Vagina (tissue), 2 donors: ENCODE measurements around the gene ANKRD44. TPM values are rescaled to one million over a fixed set of nuclear protein-coding genes. Genes with fewer than 3 reads are reported as not detected.
"Not testable (repeated sequence)": the region's sequence is repeated elsewhere in the genome, so short reads cannot be mapped to it uniquely, and the experiment has no call there.

Experiments
- DNase-seq, 2 donors: peaks; one replicate each; pipeline ENCODE4 v3.0.0-alpha.2; 2017; ENCODE audit errors: extremely low spot score in 2 of 2
- H3K27ac ChIP-seq: fragments of 200-600 bp; sonication (generic); one replicate; pipeline ENCODE4 v1.5.1; 2019
- H3K27me3 ChIP-seq: fragments of 200-600 bp; sonication (generic); one replicate; pipeline ENCODE4 v1.5.1; 2019
- H3K36me3 ChIP-seq, 2 donors: fragments of 200-600 bp; sonication (generic); one replicate each; pipeline ENCODE4 v1.5.1; 2017 to 2019
- H3K4me1 ChIP-seq: fragments of 200-600 bp; sonication (generic); one replicate; pipeline ENCODE4 v1.5.1; 2019
- H3K4me3 ChIP-seq, 2 donors: fragments of 200-600 bp; sonication (generic); 1 replicate in 1 of 2; 2 replicates in 1 of 2; pipeline ENCODE4 v1.5.1; 2016 to 2019
- H3K9me3 ChIP-seq: fragments of 200-600 bp; sonication (generic); one replicate; pipeline ENCODE4 v1.5.1; 2019
- CTCF ChIP-seq, 3 experiments: fragments of 450-650 bp in 2 of 3; fragments of 200-600 bp in 1 of 3; sonication (generic) in 1 of 3; IDR thresholded peaks; one replicate each; pipeline ENCODE4 v1.5.1; 2017 to 2019; ENCODE audit warnings: antibody characterized with exemption in 3 of 3, mild to moderate bottlenecking in 2 of 3, moderate library complexity in 2 of 3
- POLR2A ChIP-seq, 2 donors: fragments of 450-650 bp; IDR thresholded peaks; one replicate each; pipeline ENCODE4 v1.6.1; 2017; ENCODE audit warnings: antibody characterized with exemption in 2 of 2, mild to moderate bottlenecking in 2 of 2, moderate library complexity in 2 of 2
- POLR2AphosphoS5 ChIP-seq, 2 donors: sonication (generic); formaldehyde crosslinking; IDR thresholded peaks; one replicate each; pipeline ENCODE4 v1.9.0; 2017; ENCODE audit warnings: antibody characterized with exemption in 2 of 2, mild to moderate bottlenecking in 2 of 2, low read depth in 1 of 2; ENCODE audit not compliant: insufficient read depth in 1 of 2
- intact Hi-C: fragments of 100-400 bp; cut with DNase I; formaldehyde crosslinking; loops from one replicate; pipeline ENCODE4 v1.15.1; 2023
- total RNA-seq: library from RNA; depleted of rRNA; stranded (reverse); fragments of >200 nt; gene quantifications from one replicate; pipeline ENCODE4 v1.2.3, GENCODE V29; 2016

Gene ANKRD44
- total RNA-seq, 1 donor from 2014 or later = 46.4 TPM

- TF ChIP-seq POLR2AphosphoS5 (IDR thresholded peaks at IDR 0.05; ENCODE audit: insufficient read depth in 1 of 2, low read depth in 1 of 2) (no peak), CTCF (IDR thresholded peaks at IDR 0.05) (no peak), POLR2A (IDR thresholded peaks at IDR 0.05) (no peak)
- no peak overlapping the region for H3K4me3 ChIP-seq
- no peaks in the 10 kb centered on the region for H3K4me1 ChIP-seq
- no peaks in the 10 kb centered on the region for H3K36me3 ChIP-seq
- no peak for DNase-seq
- H3K27me3 ChIP-seq = no peaks in the 10 kb centered on the region
- no peaks in the 10 kb centered on the region for H3K9me3 ChIP-seq
- intact Hi-C loops = no loop called here
- H3K27ac ChIP-seq = no peak overlapping the region
These were observed 43.6 kb upstream of the ANKRD44 start for GRCh38 chr2:197354169-197354558.

- no peak for DNase-seq
- Histone ChIP-seq H3K4me3 (no peak overlapping the region), H3K27me3 (no peaks in the 10 kb centered on the region), H3K4me1 (no peaks in the 10 kb centered on the region), H3K36me3 (no peaks in the 10 kb centered on the region), H3K9me3 (no peaks in the 10 kb centered on the region), H3K27ac (no peak overlapping the region)
- intact Hi-C loops = no loop called here
- TF ChIP-seq POLR2A (IDR thresholded peaks at IDR 0.05) = no peak
- no peak for TF ChIP-seq POLR2AphosphoS5 (IDR thresholded peaks at IDR 0.05; ENCODE audit: insufficient read depth in 1 of 2, low read depth in 1 of 2)
- TF ChIP-seq CTCF (IDR thresholded peaks at IDR 0.05) = no peak
These were observed 43.0 kb upstream of the ANKRD44 start for GRCh38 chr2:197353393-197354168.

GRCh38 chr2:197349699-197350098, 39.1 kb upstream of the ANKRD44 start:
- H3K4me3 ChIP-seq = no peak overlapping the region
- intact Hi-C loops = no loop called here

GRCh38 chr2:197348721-197349360, 38.3 kb upstream of the ANKRD44 start:
- Histone ChIP-seq H3K27me3 (no peaks in the 10 kb centered on the region), H3K4me3 (no peak overlapping the region), H3K27ac (no peak overlapping the region), H3K4me1 (no peaks in the 10 kb centered on the region), H3K36me3 (no peaks in the 10 kb centered on the region), H3K9me3 (no peaks in the 10 kb centered on the region)
- DNase-seq = no peak
- intact Hi-C loops = no loop called here
- TF ChIP-seq CTCF (IDR thresholded peaks at IDR 0.05) = no peak

More at GRCh38 chr2:197349699-197350098, 39.1 kb upstream of the ANKRD44 start:
- H3K27ac ChIP-seq = no peak overlapping the region
- no peaks in the 10 kb centered on the region for H3K4me1 ChIP-seq
- H3K9me3 ChIP-seq = no peaks in the 10 kb centered on the region
- DNase-seq = no peak
- no peaks in the 10 kb centered on the region for H3K36me3 ChIP-seq
- TF ChIP-seq POLR2AphosphoS5 (IDR thresholded peaks at IDR 0.05; ENCODE audit: insufficient read depth in 1 of 2, low read depth in 1 of 2) = no peak
- TF ChIP-seq POLR2A (IDR thresholded peaks at IDR 0.05) = no peak
- TF ChIP-seq CTCF (IDR thresholded peaks at IDR 0.05) = no peak
- no peaks in the 10 kb centered on the region for H3K27me3 ChIP-seq

GRCh38 chr2:197345846-197346370, 35.3 kb upstream of the ANKRD44 start:
- DNase-seq = no peak

GRCh38 chr2:197343968-197344367, 33.4 kb upstream of the ANKRD44 start:
- H3K4me1 ChIP-seq, DNase-seq, H3K27ac ChIP-seq, H3K9me3 ChIP-seq, H3K36me3 ChIP-seq, H3K4me3 ChIP-seq, intact Hi-C loops, H3K27me3 ChIP-seq: not testable (repeated sequence)

More at GRCh38 chr2:197345846-197346370, 35.3 kb upstream of the ANKRD44 start:
- H3K9me3 ChIP-seq = no peaks in the 10 kb centered on the region
- no peak overlapping the region for H3K4me3 ChIP-seq
- H3K27ac ChIP-seq = no peak overlapping the region
- intact Hi-C loops = no loop called here
- H3K4me1 ChIP-seq = no peaks in the 10 kb centered on the region
- H3K36me3 ChIP-seq = no peaks in the 10 kb centered on the region
- TF ChIP-seq CTCF (IDR thresholded peaks at IDR 0.05) (no peak), POLR2AphosphoS5 (IDR thresholded peaks at IDR 0.05; ENCODE audit: insufficient read depth in 1 of 2, low read depth in 1 of 2) (no peak), POLR2A (IDR thresholded peaks at IDR 0.05) (no peak)
- no peaks in the 10 kb centered on the region for H3K27me3 ChIP-seq
